GM12865 (cell line): ENCODE data around the gene ASCC2.
A peak's percentile ranks its signal among the peaks of the same experiment; 100 is the strongest.
"Not testable (repeated sequence)": the region's sequence is repeated elsewhere in the genome, so short reads cannot be mapped to it uniquely, and the experiment has no call there.

Experiments used
- DNase-seq: peaks from one replicate; pipeline ENCODE4 v3.0.0; 2010; ENCODE audit warnings: low read depth
- H3K4me3 ChIP-seq: 2 replicates; pipeline ENCODE4 v1.5.1; 2011; ENCODE audit warnings: mild to moderate bottlenecking, low read depth, low read length, control low read depth
- TF ChIP-seq, protein P1 (sequence below): IDR thresholded peaks from 2 replicates; pipeline ENCODE4 v1.5.1; 2011; ENCODE audit warnings: low read length, control low read depth, low read depth, inconsistent platforms; ENCODE audit not compliant: insufficient read depth; ENCODE audit errors: missing control alignments

The ASCC2 gene

DNA sequence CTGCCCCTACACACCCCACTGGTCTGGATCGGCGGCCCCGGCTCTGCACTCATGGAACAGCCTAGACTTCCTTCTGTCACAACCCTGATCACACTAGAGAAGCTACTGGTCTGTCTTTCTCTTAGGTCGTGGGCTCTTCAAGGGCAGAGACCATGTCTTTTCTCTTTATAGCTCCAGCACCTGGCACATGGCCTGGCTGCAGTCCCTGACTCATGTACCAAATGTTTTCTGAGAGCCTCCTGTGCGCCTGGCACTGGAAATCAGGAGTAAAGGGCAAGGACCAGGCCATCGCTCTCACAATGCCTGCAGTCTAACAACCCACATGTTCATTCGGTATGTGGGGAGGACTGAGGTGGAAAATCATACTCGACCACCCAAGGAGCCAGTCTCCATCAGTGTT lies 7.5 kb downstream of the ASCC2 start:
- H3K4me3 ChIP-seq: no peak overlapping the region
- no peak for DNase-seq
- TF ChIP-seq, protein P1, sequence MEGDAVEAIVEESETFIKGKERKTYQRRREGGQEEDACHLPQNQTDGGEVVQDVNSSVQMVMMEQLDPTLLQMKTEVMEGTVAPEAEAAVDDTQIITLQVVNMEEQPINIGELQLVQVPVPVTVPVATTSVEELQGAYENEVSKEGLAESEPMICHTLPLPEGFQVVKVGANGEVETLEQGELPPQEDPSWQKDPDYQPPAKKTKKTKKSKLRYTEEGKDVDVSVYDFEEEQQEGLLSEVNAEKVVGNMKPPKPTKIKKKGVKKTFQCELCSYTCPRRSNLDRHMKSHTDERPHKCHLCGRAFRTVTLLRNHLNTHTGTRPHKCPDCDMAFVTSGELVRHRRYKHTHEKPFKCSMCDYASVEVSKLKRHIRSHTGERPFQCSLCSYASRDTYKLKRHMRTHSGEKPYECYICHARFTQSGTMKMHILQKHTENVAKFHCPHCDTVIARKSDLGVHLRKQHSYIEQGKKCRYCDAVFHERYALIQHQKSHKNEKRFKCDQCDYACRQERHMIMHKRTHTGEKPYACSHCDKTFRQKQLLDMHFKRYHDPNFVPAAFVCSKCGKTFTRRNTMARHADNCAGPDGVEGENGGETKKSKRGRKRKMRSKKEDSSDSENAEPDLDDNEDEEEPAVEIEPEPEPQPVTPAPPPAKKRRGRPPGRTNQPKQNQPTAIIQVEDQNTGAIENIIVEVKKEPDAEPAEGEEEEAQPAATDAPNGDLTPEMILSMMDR: no peak

DNA sequence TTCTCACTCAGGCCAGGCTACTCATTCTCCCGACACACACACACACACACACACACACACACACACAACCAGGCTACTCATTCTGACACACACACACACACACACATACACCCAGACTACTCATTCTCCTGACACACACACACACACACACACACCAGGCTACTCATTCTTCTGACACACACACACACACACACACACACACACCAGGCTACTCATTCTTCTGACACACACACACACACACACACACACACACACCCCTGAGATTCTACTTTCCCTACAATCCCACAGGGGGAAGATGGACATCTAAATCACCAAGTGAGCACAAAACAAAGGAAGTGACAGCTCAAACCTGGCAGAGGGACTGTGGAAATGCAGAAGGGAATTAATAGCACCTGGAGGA lies 10.3 kb downstream of the ASCC2 start:
- not testable (repeated sequence) for H3K4me3 ChIP-seq
- DNase-seq: peak; percentile 13

DNA sequence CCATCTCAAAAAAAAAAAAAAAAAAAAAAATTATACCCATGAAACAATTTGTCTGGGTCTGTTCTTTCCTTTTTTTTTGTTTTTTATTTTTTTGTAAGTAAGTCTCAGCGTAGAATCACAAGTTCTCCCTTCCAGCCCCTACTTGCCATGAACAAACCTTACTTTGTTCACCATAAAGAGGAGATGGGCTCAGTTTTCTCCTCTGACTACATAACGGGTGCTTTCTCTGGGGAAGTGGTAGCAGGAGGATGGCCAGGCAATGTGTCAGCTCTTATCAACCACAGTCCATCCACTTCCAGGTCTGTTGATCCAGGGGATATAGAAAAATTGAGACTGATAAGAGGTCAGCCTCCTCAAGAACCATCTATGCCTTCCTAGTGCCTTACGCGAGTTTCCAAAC lies 11.0 kb downstream of the ASCC2 start:
- TF ChIP-seq, protein P1: no peak
- H3K4me3 ChIP-seq: no peak overlapping the region
- DNase-seq: no peak

DNA sequence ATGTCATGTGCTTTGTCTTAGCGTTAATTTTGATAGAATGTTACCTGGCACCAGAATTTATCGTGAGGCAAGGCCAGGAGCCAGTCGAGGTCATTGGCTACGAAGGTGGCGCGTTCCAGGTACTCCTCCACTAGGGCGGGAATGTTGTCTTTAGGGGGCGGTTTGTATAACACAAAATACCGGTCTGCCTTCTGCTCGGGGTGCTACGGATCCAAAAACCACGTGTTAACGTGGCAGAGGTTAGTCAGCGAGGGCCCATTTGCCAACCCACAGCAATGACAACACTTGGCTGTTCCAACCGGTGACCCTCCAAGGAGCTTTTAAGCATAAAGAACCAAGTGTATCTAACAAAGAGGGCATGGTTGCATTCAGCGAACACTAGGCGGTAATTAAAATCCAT lies 12.5 kb downstream of the ASCC2 start:
- no peak for DNase-seq
- H3K4me3 ChIP-seq: no peak overlapping the region
- TF ChIP-seq, protein P1: no peak

DNA sequence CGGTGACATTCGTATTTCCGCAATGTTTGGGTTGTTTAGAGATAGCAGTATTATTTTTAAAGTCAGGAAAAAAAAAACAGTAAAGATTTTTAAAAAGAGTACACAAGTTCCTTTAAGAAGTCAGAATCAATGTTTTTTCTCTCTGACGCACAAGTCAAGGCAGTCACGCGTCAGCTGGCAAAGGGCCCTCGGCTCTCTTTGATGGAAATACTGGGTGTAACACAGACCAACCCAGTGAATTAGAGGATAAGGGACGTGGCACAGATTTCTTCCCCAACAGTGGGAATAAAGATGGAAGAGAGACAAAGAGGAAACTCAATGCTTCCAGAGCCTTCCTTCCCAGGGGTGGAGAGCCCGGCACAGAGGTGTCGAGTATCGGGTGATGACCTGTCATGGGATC lies 13.4 kb downstream of the ASCC2 start:
- TF ChIP-seq, protein P1: no peak
- DNase-seq: no peak
- no peak overlapping the region for H3K4me3 ChIP-seq

DNA sequence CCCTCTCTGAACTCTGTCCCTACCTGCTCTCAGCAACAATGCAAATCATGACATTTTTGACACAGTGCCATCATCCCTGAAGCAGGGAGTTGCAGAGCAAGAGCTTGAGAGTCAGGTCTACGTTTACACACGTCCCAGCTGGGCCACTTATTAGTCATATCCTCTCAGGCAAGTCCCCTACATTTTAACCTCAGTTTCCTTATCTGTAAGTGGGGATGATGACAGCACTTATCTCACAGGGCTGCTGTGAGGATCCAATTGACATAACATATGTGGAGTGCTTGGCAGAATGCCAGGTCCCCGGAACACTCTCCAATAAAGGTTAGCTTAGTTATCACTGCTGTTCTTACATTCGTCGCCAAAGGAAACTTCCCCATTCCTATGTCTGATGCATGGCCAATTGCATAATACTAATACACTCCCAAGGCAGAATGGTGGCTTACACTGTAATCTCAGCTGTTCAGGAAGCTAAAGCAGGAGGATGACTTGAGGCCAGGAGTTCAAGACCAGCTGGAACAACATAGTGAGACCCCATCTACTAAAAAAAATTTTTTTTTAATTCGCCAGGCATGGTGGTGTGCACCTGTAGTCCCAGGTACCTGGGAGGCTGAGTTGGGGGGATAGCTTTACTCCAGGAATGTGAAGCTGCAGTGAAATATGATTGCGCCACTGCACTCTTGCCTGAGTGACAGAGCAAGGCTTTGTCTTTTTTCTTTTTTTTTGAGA lies 16.6 kb downstream of the ASCC2 start:
- no peak overlapping the region for H3K4me3 ChIP-seq
- TF ChIP-seq, protein P1: no peak
- peak; percentile 88 for DNase-seq

DNA sequence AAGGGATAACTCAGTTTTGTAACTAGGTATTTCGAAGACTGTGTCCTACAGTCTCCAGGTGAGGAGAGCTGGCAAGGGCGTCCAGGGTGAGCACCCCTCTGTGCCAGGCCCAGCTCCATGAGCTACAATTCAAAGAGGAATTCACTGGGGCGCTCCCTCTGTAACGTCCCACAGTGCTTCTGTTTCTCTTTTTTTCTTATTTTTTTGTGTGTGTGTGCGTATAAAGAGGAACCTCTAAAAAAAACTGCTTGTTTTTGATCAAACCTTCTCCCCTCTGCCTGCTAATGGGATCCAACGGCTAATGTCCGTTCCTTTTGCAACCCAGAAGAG lies 17.1 kb downstream of the ASCC2 start:
- TF ChIP-seq, protein P1: no peak
- DNase-seq: no peak
- no peak overlapping the region for H3K4me3 ChIP-seq
